ENCODE data around the gene CYP46A1.

DNA sequence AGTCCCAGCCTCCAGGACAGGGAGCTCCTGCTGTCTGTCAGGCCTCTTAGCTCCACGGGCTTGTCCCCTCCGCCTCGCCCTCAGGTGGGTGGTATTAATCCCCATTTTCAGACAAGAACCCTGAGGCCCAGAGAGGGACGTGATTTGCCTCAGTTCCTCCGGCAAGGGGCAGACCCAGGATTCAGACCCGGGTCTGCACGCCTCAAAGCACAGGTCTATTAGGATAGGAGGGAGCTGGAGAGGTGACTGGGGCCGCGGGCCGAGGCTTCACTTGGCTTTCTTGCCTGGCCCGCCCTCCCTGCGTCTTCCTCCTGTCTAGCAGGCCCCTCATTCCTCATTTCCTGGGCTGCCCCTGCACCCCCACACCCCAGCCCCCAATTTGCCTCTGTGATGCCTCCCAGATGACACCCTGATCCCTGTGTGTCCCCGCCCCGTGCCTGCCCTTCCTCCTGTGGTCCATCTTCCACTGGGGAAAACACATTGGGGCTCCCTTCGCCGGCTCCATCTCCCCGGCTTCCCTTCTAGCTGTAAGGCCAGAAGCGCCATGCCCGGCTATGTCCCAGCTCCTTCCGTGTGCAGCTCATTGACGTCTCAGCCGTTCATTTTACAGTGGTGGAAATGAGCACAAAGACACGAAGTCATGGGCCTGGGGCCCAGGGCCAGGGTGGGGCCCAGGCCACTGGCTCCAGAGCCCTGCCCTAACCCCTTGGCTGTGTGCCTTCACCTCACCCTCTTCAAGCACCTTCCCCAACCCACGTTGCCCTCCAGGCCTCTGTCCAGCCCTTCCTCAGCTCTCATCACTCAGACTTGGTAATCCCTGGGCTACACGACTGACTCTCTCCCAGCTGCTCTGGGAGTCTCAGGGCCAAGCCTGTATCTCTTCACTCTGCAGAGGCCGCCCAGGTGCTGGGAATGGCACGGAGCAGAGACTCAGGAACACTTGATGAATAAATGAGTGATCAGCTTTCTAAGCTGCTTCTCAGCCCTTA is 15.5 kb upstream of the CYP46A1 start:
- TF ChIP-seq CTCF (IDR thresholded peaks at IDR 0.05) (no peak), POLR2A (IDR thresholded peaks at IDR 0.05) (no peak)

All from uterus (tissue), 2 donors.